Panc1 (cell line): ENCODE results near the gene NOS1AP. TPM values are rescaled to one million over a fixed set of nuclear protein-coding genes. Genes with fewer than 3 reads are reported as not detected.

Experiments
- ATAC-seq: fragments of 200-7000 bp; cut with Tn5 transposase; 2 replicates; pipeline ENCODE4 v1.9.1; 2020; ENCODE audit warnings: mild to moderate bottlenecking, moderate library complexity
- BruUV-seq: library from RNA; stranded (reverse); fragments of 400-500 nt; replicated peaks from 2 replicates; lab custom pipeline; 2021; lab: Mats Ljungman, UMichigan
- CTCF ChIA-PET: fragments of 300-600 bp; sonication (Branson Sonifier 250); formaldehyde crosslinking; loops from one replicate; lab custom pipeline; 2022; ENCODE audit warnings: antibody characterized with exemption; lab: Charles Lee
- POLR2A ChIA-PET: fragments of 300-600 bp; sonication (Branson Sonifier 250); formaldehyde crosslinking; loops from one replicate; lab custom pipeline; 2022; ENCODE audit warnings: antibody characterized with exemption; lab: Charles Lee
- DNase-seq: peaks from one replicate; pipeline ENCODE4 v3.0.0-alpha.2; 2010; ENCODE audit warnings: low read depth, low spot score
- H3K27ac ChIP-seq: 2 replicates; pipeline ENCODE4 v1.5.1; 2011; ENCODE audit warnings: mild to moderate bottlenecking, low read length, inconsistent platforms
- H3K27me3 ChIP-seq: fragments of 200-500 bp; sonication (Bioruptor generic); 2 replicates; pipeline ENCODE4 v1.6.0; 2014; ENCODE audit warnings: low read length, inconsistent platforms; ENCODE audit not compliant: control insufficient read depth, insufficient read depth
- H3K36me3 ChIP-seq: fragments of 200-500 bp; sonication (Bioruptor generic); 2 replicates; pipeline ENCODE4 v1.5.1; 2014; ENCODE audit warnings: inconsistent platforms, mild to moderate bottlenecking, low read length, moderate library complexity; ENCODE audit not compliant: control insufficient read depth, insufficient read depth
- H3K4me1 ChIP-seq: 2 replicates; pipeline ENCODE4 v1.5.1; 2011; ENCODE audit warnings: inconsistent platforms, mild to moderate bottlenecking, low read length, moderate library complexity; ENCODE audit not compliant: control insufficient read depth, insufficient read depth
- H3K4me3 ChIP-seq, 2 experiments: 2 replicates each; pipeline ENCODE4 v1.5.1; 2011 to 2012; ENCODE audit warnings: low read depth in 2 of 2, low read length in 2 of 2, mild to moderate bottlenecking in 2 of 2, inconsistent platforms in 1 of 2, moderate library complexity in 1 of 2
- H3K9me3 ChIP-seq: fragments of 200-500 bp; sonication (Bioruptor generic); 2 replicates; pipeline ENCODE4 v1.5.1; 2014; ENCODE audit warnings: low read depth, mild to moderate bottlenecking, inconsistent platforms, low read length, moderate library complexity; ENCODE audit not compliant: control insufficient read depth, insufficient read depth
- CTCF ChIP-seq: fragments of 450-650 bp; IDR thresholded peaks from 2 replicates; pipeline ENCODE4 v1.5.1; 2017; ENCODE audit warnings: mild to moderate bottlenecking
- POLR2AphosphoS5 ChIP-seq: IDR thresholded peaks from 2 replicates; pipeline ENCODE4 v1.6.1; 2012; ENCODE audit warnings: mild to moderate bottlenecking, low read depth, low read length, moderate library complexity
- REST ChIP-seq, 2 experiments: IDR thresholded peaks; 2 replicates each; pipeline ENCODE4 v1.6.1; 2011 to 2012; ENCODE audit warnings: low read depth in 2 of 2, control low read depth in 1 of 2, low read length in 1 of 2, mild to moderate bottlenecking in 1 of 2, moderate library complexity in 1 of 2; ENCODE audit not compliant: insufficient read depth in 1 of 2
- SIN3A ChIP-seq: IDR thresholded peaks from 2 replicates; pipeline ENCODE4 v1.6.1; 2012; ENCODE audit warnings: low read depth, mild to moderate bottlenecking, low read length, moderate library complexity, borderline replicate concordance; ENCODE audit not compliant: insufficient read depth
- TCF7L2 ChIP-seq: IDR thresholded peaks from 2 replicates; pipeline ENCODE4 v1.6.1; 2011; ENCODE audit warnings: mild to moderate bottlenecking, low read depth, low read length, inconsistent platforms
- in situ Hi-C: cut with HindIII; loops from 2 replicates; pipeline ENCODE4 v1.10.0; 2016; ENCODE audit warnings: low sequenced_read_pairs, low pct_unique_long_range_greater_than_20kb
- intact Hi-C: fragments of 100-400 bp; cut with micrococcal nuclease; formaldehyde crosslinking; loops from one replicate; pipeline ENCODE4 v1.10.0; 2022; ENCODE audit not compliant: unreplicated experiment
- total RNA-seq: library from RNA; stranded (reverse); gene quantifications from one replicate; pipeline ENCODE4 v1.2.1, GENCODE V29; 2021; ENCODE audit not compliant: unreplicated experiment

NOS1AP gene
- total RNA-seq, 1 experiment from 2014 or later: 27.9 TPM

GRCh38 chr1:162142968-162143367 lies 73.5 kb downstream of the NOS1AP start:
- Histone ChIP-seq H3K36me3 (no peaks in the 10 kb centered on the region), H3K9me3 (no peaks in the 10 kb centered on the region), H3K27me3 (no peaks in the 10 kb centered on the region), H3K27ac (peak overlapping the region; percentile 99), H3K4me1 (peaks cover 95% of the 10 kb centered on the region), H3K4me3 (no peak overlapping the region)
- ChIA-PET POLR2A (no interaction called here), CTCF (no interaction called here)
- TF ChIP-seq CTCF: no peak
- no peak for TF ChIP-seq REST (IDR thresholded peaks at IDR 0.05; ENCODE audit: insufficient read depth in 1 of 2, low read depth in 2 of 2, low read length in 1 of 2)
- no peak for TF ChIP-seq TCF7L2
- TF ChIP-seq POLR2AphosphoS5: no peak
- TF ChIP-seq SIN3A: no peak
- intact Hi-C loops (no loop called here), in situ Hi-C loops (no loop called here)
- BruUV-seq: no TSS peak
- ATAC-seq (no peak), DNase-seq (no peak)

- Histone ChIP-seq H3K27me3 (no peaks in the 10 kb centered on the region), H3K27ac (peak overlapping the region; percentile 99), H3K9me3 (no peaks in the 10 kb centered on the region), H3K4me1 (peaks cover 95% of the 10 kb centered on the region), H3K36me3 (no peaks in the 10 kb centered on the region), H3K4me3 (peak overlapping the region in 1 of 2 experiments; percentile 7; a peak in 1 of 4 replicates)
- TF ChIP-seq POLR2AphosphoS5 (no peak), CTCF (no peak), REST (IDR thresholded peaks at IDR 0.05; ENCODE audit: insufficient read depth in 1 of 2, low read depth in 2 of 2, low read length in 1 of 2) (no peak), TCF7L2 (no peak), SIN3A (no peak)
- in situ Hi-C loops: no loop called here
- ATAC-seq (no peak), DNase-seq (no peak)
- CTCF ChIA-PET: no interaction called here
- no TSS peak for BruUV-seq
- intact Hi-C loops: no loop called here
- POLR2A ChIA-PET: no interaction called here
Measured at GRCh38 chr1:162144268-162144667, 74.8 kb downstream of the NOS1AP start.
